ENCODE results near the gene GNAI1. TPM values are rescaled to one million over a fixed set of nuclear protein-coding genes. Genes with fewer than 3 reads are reported as not detected.

The GNAI1 gene
- total and polyA plus RNA-seq, 10 of the 15 experiments (the other 5 are each of a cell fraction or from before 2014, with no cell fraction given): not detected

DNA sequence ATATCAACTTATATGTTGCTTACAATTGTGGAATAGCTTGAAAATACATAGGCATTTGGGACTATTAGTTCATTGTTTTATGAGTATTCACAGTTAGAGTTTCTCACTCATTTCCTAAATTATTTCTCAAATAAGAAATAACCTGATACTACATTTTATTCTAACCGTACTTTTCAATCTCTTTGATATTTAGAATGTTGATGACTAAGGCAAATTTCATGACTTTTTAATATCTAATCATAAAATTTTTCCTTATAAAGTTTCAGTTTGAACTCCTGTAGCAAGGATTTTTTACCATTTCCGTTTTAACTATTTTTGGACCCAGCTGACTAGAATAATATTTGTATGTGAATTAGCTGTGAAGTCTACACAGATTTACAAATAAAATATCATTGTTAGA lies 41.3 kb upstream of the GNAI1 start:
- H3K36me3 ChIP-seq (ENCODE audit: control insufficient read depth in 2 of 2, insufficient read depth in 2 of 2, low read length in 1 of 2): no peaks in the 10 kb centered on the region
- no peak overlapping the region for H3K27ac ChIP-seq (ENCODE audit: control insufficient read depth, insufficient read depth)
- SMC1A ChIA-PET (ENCODE audit: uncharacterized antibody, unreplicated experiment): no interaction called here
- H2AFZ ChIP-seq (ENCODE audit: control insufficient read depth, low read depth, low read length): no peak overlapping the region
- no peaks in the 10 kb centered on the region for H3K9me3 ChIP-seq (replicated peaks; ENCODE audit: control insufficient read depth, insufficient read depth, low read length)
- H3K79me2 ChIP-seq (ENCODE audit: control insufficient read depth, insufficient read depth, low read length): no peaks in the 10 kb centered on the region
- no TSS peak for BruUV-seq (replicated peaks)
- no peaks in the 10 kb centered on the region for H3K27me3 ChIP-seq (replicated peaks in 1 of 2; ENCODE audit: control insufficient read depth in 2 of 2, insufficient read depth in 2 of 2, low read length in 1 of 2)
- no peak for ATAC-seq
- POLR2A ChIA-PET: no interaction called here
- H3K4me2 ChIP-seq (ENCODE audit: control insufficient read depth, insufficient read depth): no peak overlapping the region
- WGBS (ENCODE audit: insufficient coverage, insufficient replicate concordance, low lambda C conversion rate, missing lambda C conversion rate): 3% methylated on average over 2 of the region's 2 CpGs
- no peak overlapping the region for H3K4me3 ChIP-seq
- in situ Hi-C loops (cut with MboI) (no loop called here), intact Hi-C loops (cut with micrococcal nuclease; ENCODE audit: unreplicated experiment) (no loop called here)
- DNase-seq (ENCODE audit: low read depth, low spot score): no peak
- FAIRE-seq: no peak
- RAD21 ChIA-PET (ENCODE audit: unreplicated experiment): no interaction called here
- no peak overlapping the region for H3K9ac ChIP-seq (ENCODE audit: control insufficient read depth, insufficient read depth, low read length)
- H4K20me1 ChIP-seq (ENCODE audit: control insufficient read depth, insufficient read depth): no peaks in the 10 kb centered on the region
- H3K4me1 ChIP-seq (ENCODE audit: control insufficient read depth, insufficient read depth, low read length): no peaks in the 10 kb centered on the region
- TF ChIP-seq MXI1 (IDR thresholded peaks at IDR 0.05; ENCODE audit: low read depth, low read length): no peak
- no peak for TF ChIP-seq NFXL1 (IDR thresholded peaks at IDR 0.05; ENCODE audit: borderline replicate concordance)
- TF ChIP-seq BCL11A (IDR thresholded peaks at IDR 0.05; ENCODE audit: low read depth, low read length): no peak
- TF ChIP-seq EGR1 (IDR thresholded peaks at IDR 0.05; ENCODE audit: borderline replicate concordance in 1 of 2, low read depth in 2 of 2, low read length in 2 of 2): no peak
- no peak for TF ChIP-seq NR2F1 (conservative IDR thresholded peaks at IDR 0.05)
- no peak for TF ChIP-seq JUND (IDR thresholded peaks at IDR 0.05; ENCODE audit: low read depth, low read length)
- TF ChIP-seq, protein P1, sequence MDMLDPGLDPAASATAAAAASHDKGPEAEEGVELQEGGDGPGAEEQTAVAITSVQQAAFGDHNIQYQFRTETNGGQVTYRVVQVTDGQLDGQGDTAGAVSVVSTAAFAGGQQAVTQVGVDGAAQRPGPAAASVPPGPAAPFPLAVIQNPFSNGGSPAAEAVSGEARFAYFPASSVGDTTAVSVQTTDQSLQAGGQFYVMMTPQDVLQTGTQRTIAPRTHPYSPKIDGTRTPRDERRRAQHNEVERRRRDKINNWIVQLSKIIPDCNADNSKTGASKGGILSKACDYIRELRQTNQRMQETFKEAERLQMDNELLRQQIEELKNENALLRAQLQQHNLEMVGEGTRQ (IDR thresholded peaks at IDR 0.05; ENCODE audit: borderline replicate concordance, low read depth, low read length): no peak
- TF ChIP-seq, protein P2, sequence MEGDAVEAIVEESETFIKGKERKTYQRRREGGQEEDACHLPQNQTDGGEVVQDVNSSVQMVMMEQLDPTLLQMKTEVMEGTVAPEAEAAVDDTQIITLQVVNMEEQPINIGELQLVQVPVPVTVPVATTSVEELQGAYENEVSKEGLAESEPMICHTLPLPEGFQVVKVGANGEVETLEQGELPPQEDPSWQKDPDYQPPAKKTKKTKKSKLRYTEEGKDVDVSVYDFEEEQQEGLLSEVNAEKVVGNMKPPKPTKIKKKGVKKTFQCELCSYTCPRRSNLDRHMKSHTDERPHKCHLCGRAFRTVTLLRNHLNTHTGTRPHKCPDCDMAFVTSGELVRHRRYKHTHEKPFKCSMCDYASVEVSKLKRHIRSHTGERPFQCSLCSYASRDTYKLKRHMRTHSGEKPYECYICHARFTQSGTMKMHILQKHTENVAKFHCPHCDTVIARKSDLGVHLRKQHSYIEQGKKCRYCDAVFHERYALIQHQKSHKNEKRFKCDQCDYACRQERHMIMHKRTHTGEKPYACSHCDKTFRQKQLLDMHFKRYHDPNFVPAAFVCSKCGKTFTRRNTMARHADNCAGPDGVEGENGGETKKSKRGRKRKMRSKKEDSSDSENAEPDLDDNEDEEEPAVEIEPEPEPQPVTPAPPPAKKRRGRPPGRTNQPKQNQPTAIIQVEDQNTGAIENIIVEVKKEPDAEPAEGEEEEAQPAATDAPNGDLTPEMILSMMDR (IDR thresholded peaks at IDR 0.05 in 2 of 3, conservative IDR thresholded peaks at IDR 0.05 in 1 of 3; ENCODE audit: control insufficient read depth in 2 of 3, extremely low read depth in 1 of 3, insufficient read depth in 1 of 3, low read depth in 3 of 3, low read length in 3 of 3): no peak
- TF ChIP-seq IKZF2 (IDR thresholded peaks at IDR 0.05): no peak
- no peak for TF ChIP-seq MLLT1 (IDR thresholded peaks at IDR 0.05)
- TF ChIP-seq, protein P3, sequence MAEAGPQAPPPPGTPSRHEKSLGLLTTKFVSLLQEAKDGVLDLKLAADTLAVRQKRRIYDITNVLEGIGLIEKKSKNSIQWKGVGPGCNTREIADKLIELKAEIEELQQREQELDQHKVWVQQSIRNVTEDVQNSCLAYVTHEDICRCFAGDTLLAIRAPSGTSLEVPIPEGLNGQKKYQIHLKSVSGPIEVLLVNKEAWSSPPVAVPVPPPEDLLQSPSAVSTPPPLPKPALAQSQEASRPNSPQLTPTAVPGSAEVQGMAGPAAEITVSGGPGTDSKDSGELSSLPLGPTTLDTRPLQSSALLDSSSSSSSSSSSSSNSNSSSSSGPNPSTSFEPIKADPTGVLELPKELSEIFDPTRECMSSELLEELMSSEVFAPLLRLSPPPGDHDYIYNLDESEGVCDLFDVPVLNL (IDR thresholded peaks at IDR 0.05; ENCODE audit: low read depth, low read length): no peak
- TF ChIP-seq ETV6 (conservative IDR thresholded peaks at IDR 0.05 in 1 of 2, IDR thresholded peaks at IDR 0.05 in 1 of 2; ENCODE audit: borderline replicate concordance in 1 of 2, low read depth in 1 of 2): no peak
- CTCF ChIA-PET: no interaction called here

Measured in GM12878 (cell line).